Subcutaneous abdominal adipose tissue (tissue), 5 donors: Measurements from ENCODE around the gene NFASC.

Source experiments
- H3K27ac ChIP-seq: one replicate; pipeline ENCODE4 v1.7.0; 2013; ENCODE audit warnings: low read depth, mild to moderate bottlenecking, inconsistent platforms, low read length, moderate library complexity
- H3K27me3 ChIP-seq, 5 donors: one replicate each; pipeline ENCODE4 v1.7.0; 2013; ENCODE audit warnings: low read length in 5 of 5, inconsistent platforms in 1 of 5; ENCODE audit not compliant: control insufficient read depth in 5 of 5, insufficient read depth in 4 of 5
- H3K36me3 ChIP-seq, 5 donors: one replicate each; pipeline ENCODE4 v1.7.0; 2013; ENCODE audit warnings: low read length in 5 of 5; ENCODE audit not compliant: control insufficient read depth in 5 of 5, insufficient read depth in 5 of 5
- H3K4me1 ChIP-seq, 5 donors: one replicate each; pipeline ENCODE4 v1.7.0; 2013; ENCODE audit warnings: low read length in 5 of 5, mild to moderate bottlenecking in 3 of 5, moderate library complexity in 1 of 5; ENCODE audit not compliant: control insufficient read depth in 5 of 5, insufficient read depth in 5 of 5
- H3K4me3 ChIP-seq, 5 donors: one replicate each; pipeline ENCODE4 v1.7.0; 2013; ENCODE audit warnings: low read length in 5 of 5, low read depth in 1 of 5
- H3K9ac ChIP-seq, 5 donors: one replicate each; pipeline ENCODE4 v1.7.0; 2013; ENCODE audit warnings: low read length in 5 of 5, mild to moderate bottlenecking in 4 of 5, moderate library complexity in 3 of 5
- H3K9me3 ChIP-seq, 5 donors: one replicate each; pipeline ENCODE4 v1.7.0; 2013; ENCODE audit warnings: low read length in 5 of 5; ENCODE audit not compliant: control insufficient read depth in 5 of 5
- donor health status: healthy.
- donor health status: healthy.
- donor health status: healthy.
- donor health status: healthy.
- donor health status: healthy.

NFASC gene

DNA sequence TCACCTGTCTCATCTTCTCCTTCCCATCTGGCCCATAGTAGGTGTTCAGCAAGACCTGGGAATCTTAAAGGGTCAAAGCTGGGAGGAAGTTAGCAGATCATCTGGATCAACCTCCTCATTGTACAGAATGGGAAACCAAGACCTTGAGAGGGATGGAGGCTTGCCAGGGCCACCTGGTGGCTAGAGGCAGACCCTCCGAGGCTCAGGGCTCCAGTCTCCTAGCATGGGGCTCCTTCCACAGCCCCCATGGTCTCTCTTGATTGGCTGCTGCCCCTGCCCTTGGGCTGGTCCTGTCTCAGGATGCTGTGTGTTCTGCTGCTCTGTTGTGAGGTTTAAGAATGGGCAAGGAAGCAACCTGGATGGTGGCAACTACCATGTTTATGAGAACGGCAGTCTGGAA, 103.7 kb downstream of the NFASC start:
- peaks cover 3 to 20% (median 9%) of the 10 kb centered on the region in 5 donors for H3K27me3 ChIP-seq
- no peak overlapping the region for H3K9ac ChIP-seq
- H3K9me3 ChIP-seq, result no peaks in the 10 kb centered on the region
- H3K27ac ChIP-seq, result no peak overlapping the region
- peaks cover 0 to 3% (median 0%) of the 10 kb centered on the region in 5 donors for H3K4me1 ChIP-seq
- H3K4me3 ChIP-seq, result no peak overlapping the region
- no peaks in the 10 kb centered on the region for H3K36me3 ChIP-seq

DNA sequence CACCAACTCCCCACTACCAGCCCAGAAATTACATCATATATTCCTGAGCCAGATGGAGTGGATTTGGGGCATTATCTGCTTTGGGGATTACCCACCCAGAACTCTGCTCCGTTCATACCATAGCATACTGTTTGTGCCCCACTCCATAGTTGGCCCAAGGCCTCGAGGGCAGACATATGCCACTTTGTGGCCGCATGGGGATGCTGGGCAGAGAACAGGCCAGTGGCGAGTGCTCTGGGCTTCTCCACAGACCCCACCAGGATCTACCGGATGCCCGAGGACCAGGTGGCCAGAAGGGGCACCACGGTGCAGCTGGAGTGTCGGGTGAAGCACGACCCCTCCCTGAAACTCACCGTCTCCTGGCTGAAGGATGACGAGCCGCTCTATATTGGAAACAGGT, 104.4 kb downstream of the NFASC start:
- Histone ChIP-seq H3K9ac (no peak overlapping the region), H3K4me3 (no peak overlapping the region), H3K27ac (no peak overlapping the region), H3K4me1 (peaks cover 0 to 3% (median 0%) of the 10 kb centered on the region in 5 donors), H3K9me3 (no peaks in the 10 kb centered on the region), H3K36me3 (no peaks in the 10 kb centered on the region), H3K27me3 (peaks cover 3 to 20% (median 9%) of the 10 kb centered on the region in 5 donors)

DNA sequence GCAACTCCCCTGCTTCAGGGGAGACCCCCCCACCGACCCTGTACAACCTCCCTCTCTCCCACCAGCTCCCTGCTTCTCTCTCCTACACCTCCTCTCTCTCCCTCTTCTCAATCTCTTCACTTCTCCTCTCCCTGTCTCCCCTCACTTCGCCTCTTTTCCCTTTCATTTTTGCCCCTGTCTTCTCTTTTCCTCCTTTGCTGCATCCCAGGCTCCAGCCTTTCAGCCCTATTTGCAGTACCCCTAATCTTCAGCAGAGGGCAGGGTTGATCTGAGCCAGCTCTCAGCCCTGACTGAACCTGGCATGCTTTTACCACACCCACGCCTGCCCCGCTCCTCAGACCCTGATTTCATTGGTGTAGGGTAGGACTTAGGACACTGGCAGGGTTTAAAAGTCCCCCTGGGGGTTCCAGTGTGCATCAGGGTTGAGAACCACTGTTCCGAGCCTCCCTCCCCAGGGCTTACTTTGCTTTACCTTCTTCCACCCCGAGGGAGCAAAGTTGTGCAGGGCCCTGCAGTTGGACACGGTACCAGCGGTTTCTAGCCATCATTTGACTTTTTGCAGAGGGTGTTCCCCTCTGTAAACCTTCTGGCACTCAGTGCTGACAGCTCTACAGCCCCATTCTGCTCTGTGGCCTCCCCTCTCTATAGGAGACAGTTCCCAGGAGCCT, 105.0 kb downstream of the NFASC start:
- Histone ChIP-seq H3K4me3 (no peak overlapping the region), H3K36me3 (no peaks in the 10 kb centered on the region), H3K27me3 (peaks cover 3 to 20% (median 9%) of the 10 kb centered on the region in 5 donors), H3K9ac (no peak overlapping the region), H3K9me3 (no peaks in the 10 kb centered on the region), H3K27ac (no peak overlapping the region), H3K4me1 (peaks cover 0 to 3% (median 0%) of the 10 kb centered on the region in 5 donors)

DNA sequence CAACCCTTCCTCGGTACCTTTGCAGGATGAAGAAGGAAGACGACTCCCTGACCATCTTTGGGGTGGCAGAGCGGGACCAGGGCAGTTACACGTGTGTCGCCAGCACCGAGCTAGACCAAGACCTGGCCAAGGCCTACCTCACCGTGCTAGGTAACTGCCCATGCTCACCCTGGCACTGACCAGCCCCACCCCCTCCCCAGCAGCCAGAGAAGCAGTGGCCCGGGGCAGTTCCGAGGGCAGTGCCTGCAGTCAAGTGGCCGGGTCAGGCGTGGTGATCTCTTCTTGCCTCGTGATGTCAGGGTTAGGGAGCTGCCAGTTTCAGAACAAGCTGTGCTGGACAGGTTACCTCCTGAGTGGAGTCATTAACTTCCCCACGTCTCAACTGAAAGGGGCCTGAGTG, 106.0 kb downstream of the NFASC start:
- Histone ChIP-seq H3K4me1 (peaks cover 0 to 3% (median 0%) of the 10 kb centered on the region in 5 donors), H3K27me3 (peaks cover 3 to 17% (median 10%) of the 10 kb centered on the region in 5 donors), H3K9me3 (no peaks in the 10 kb centered on the region), H3K9ac (no peak overlapping the region), H3K27ac (no peak overlapping the region), H3K4me3 (no peak overlapping the region), H3K36me3 (no peaks in the 10 kb centered on the region)

DNA sequence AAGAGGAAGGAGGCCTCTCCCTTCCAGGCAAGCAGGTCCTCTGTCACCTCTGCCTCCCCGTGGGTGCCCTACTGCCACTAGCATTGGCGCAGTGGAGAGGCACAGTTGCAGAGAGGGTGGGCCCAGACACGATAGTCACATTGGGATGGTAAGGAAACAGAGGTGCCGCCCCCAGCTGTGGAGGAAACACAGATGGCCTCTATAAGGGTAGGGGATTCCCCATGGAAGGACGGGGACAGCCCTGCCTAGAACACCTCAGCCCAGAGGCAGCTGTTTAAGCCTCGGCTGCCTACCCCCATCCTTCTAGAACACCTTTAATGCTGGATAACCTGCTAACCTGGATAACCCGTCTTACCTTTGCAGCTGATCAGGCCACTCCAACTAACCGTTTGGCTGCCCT, 106.7 kb downstream of the NFASC start:
- no peaks in the 10 kb centered on the region for H3K9me3 ChIP-seq
- no peak overlapping the region for H3K27ac ChIP-seq
- H3K9ac ChIP-seq, result no peak overlapping the region
- peaks cover 0 to 3% (median 0%) of the 10 kb centered on the region in 5 donors for H3K4me1 ChIP-seq
- H3K27me3 ChIP-seq, result peaks cover 3 to 17% (median 7%) of the 10 kb centered on the region in 5 donors
- no peak overlapping the region for H3K4me3 ChIP-seq
- no peaks in the 10 kb centered on the region for H3K36me3 ChIP-seq

DNA sequence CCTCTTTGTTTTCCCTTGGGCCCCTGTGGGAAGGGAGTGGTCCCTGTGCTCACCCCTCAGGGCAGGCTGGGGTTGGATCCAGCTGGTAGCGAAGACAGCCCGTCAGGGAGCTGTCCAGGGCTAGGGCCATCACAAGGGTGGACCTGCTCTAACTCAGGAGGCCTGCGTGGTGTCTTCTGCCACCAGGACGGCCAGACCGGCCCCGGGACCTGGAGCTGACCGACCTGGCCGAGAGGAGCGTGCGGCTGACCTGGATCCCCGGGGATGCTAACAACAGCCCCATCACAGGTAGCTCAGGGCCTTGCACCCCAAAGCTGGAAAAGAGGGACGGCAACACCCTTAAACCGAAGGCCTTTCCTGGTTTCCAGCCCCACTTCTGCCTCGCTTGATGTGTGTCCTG, 108.1 kb downstream of the NFASC start:
- H3K9me3 ChIP-seq, result no peaks in the 10 kb centered on the region
- no peaks in the 10 kb centered on the region for H3K36me3 ChIP-seq
- peaks cover 0 to 5% (median 2%) of the 10 kb centered on the region in 5 donors for H3K4me1 ChIP-seq

DNA sequence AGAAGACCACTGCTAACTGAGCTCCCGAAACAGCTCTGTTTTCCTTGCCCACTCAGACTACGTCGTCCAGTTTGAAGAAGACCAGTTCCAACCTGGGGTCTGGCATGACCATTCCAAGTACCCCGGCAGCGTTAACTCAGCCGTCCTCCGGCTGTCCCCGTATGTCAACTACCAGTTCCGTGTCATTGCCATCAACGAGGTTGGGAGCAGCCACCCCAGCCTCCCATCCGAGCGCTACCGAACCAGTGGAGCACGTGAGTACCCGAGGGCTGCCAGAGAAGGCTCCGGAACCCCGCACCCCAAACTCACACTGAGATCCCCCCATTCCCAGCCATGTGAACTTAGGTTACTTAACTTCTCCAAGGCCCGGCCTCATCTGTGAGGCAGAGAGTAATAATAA, 108.6 kb downstream of the NFASC start:
- no peaks in the 10 kb centered on the region for H3K9me3 ChIP-seq
- H3K36me3 ChIP-seq, result no peaks in the 10 kb centered on the region
- H3K9ac ChIP-seq, result no peak overlapping the region
- H3K27ac ChIP-seq, result no peak overlapping the region
- peaks cover 0 to 5% (median 2%) of the 10 kb centered on the region in 5 donors for H3K4me1 ChIP-seq
- no peak overlapping the region for H3K4me3 ChIP-seq
- H3K27me3 ChIP-seq, result peaks cover 6 to 25% (median 20%) of the 10 kb centered on the region in 5 donors

More for the DNA sequence above, 108.1 kb downstream of the NFASC start:
- Histone ChIP-seq H3K9ac (no peak overlapping the region), H3K27ac (no peak overlapping the region), H3K27me3 (peaks cover 6 to 28% (median 18%) of the 10 kb centered on the region in 5 donors), H3K4me3 (no peak overlapping the region)

DNA sequence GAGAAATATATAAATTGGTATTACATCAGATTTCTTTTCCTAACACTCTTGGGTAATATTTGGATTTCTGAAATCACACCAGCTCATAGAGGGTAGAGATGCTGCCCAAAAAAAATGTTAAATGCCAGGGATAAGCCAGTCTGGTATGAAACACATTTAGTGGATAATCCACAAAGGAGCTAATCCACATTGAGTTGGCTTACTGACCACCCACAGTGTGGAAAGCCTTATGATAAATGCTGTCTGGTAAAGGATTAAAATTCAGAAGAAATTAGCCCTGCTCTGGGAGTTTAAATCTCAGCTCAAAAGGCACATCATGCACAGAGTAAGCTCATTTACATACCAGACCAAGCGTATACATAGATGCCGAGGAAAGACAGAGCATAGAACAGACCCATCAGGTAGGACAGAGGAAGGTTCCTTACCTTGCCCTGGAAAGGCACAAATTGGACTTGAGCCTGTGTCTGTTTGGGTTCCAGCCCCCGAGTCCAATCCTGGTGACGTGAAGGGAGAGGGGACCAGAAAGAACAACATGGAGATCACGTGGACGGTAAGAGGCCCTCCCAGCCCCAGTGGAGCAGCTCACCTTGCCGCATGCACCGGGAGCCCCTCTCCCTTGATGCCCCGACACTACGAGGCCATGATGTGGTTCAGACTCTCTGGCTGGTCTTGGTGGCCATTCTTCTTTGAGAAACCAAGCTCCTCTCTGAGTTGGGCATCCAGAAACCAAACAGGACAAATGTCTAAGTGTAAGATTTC, 109.4 kb downstream of the NFASC start:
- Histone ChIP-seq H3K27me3 (peaks cover 4 to 22% (median 15%) of the 10 kb centered on the region in 5 donors), H3K27ac (no peak overlapping the region), H3K36me3 (no peaks in the 10 kb centered on the region), H3K4me1 (peaks cover 0 to 5% (median 2%) of the 10 kb centered on the region in 5 donors), H3K9ac (no peak overlapping the region), H3K4me3 (no peak overlapping the region), H3K9me3 (no peaks in the 10 kb centered on the region)

DNA sequence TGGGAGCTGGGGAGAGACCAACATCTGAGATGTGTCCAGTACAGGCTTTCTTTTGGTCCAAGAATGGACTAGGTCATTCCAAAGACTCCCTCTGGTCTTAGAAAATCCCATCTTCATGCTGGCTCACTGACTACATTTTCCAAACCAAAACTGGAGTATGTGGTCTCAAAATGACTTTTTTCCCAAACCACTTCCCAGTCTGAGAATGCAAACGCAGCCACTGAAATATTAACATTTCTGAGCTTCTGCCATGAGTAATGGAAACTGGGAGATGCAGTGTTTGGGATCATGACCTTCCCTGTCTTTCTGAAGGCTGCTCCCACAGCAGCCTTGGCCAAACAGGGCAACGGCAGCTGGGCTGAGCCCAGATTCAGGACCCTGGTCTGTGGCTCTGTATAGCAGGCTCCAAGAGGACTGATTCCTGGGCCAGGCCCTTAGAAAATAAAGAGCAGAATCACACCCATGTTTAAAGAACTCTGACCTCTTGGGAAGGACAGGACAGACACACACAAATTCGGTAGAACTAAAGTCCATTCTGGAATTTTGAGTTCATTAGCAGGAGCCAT, 110.3 kb downstream of the NFASC start:
- no peak overlapping the region for H3K27ac ChIP-seq
- H3K36me3 ChIP-seq, result no peaks in the 10 kb centered on the region

DNA sequence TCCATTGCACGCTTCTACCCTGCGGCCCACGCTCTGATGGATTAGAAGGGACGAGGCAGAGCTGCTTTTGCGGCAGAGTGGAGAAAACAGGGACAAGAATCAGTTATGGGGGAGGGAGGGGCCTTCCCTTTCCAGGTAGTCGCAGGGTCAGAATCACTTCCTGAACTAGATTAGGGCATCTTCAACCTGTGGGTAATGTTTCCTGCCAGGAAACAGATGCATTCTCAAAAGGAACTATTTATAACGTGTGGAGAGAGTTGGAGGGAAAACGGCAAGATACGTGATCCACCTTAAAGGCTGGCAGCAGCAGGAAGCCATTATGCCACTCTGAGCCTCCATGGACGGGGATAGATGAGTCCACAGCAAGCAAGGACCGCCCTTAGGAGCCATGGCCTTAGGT, 112.5 kb downstream of the NFASC start:
- Histone ChIP-seq H3K4me3 (no peak overlapping the region), H3K9me3 (no peaks in the 10 kb centered on the region), H3K27me3 (peaks cover 0 to 16% (median 12%) of the 10 kb centered on the region in 5 donors), H3K27ac (no peak overlapping the region), H3K9ac (no peak overlapping the region), H3K36me3 (no peaks in the 10 kb centered on the region), H3K4me1 (peaks cover 0 to 5% (median 0%) of the 10 kb centered on the region in 5 donors)

More for the DNA sequence above, 110.3 kb downstream of the NFASC start:
- Histone ChIP-seq H3K9me3 (no peaks in the 10 kb centered on the region), H3K4me3 (no peak overlapping the region), H3K27me3 (peaks cover 2 to 20% (median 12%) of the 10 kb centered on the region in 5 donors), H3K4me1 (peaks cover 0 to 5% (median under 1%) of the 10 kb centered on the region in 5 donors), H3K9ac (no peak overlapping the region)
